ENCODE measurements around the gene SEMA5A.
"Not testable (repeated sequence)": the region's sequence is repeated elsewhere in the genome, so short reads cannot be mapped to it uniquely, and the experiment has no call there.

SEMA5A gene

GRCh38 chr5:9405196-9405754, 140.6 kb downstream of the SEMA5A start:
- Histone ChIP-seq H3K27ac (ENCODE audit: low read length) (no peak overlapping the region), H3K9me3 (ENCODE audit: insufficient read depth, low read depth, low read length) (no peaks in the 10 kb centered on the region)

GRCh38 chr5:9401786-9402472, 143.9 kb downstream of the SEMA5A start:
- no peak overlapping the region for H3K27ac ChIP-seq (ENCODE audit: low read length)
- no peaks in the 10 kb centered on the region for H3K27me3 ChIP-seq (ENCODE audit: insufficient read depth, low read length)
- H3K9me3 ChIP-seq (ENCODE audit: insufficient read depth, low read depth, low read length), result no peaks in the 10 kb centered on the region
- no peaks in the 10 kb centered on the region for H3K36me3 ChIP-seq (ENCODE audit: insufficient read depth, low read depth, low read length)
- H3K4me1 ChIP-seq (ENCODE audit: insufficient read depth, low read length), result peaks cover 3% of the 10 kb centered on the region; the same call in 1 of the 2 replicates
- H3K9ac ChIP-seq (ENCODE audit: low read depth, low read length), result no peak overlapping the region
- H3K4me3 ChIP-seq (ENCODE audit: low read length), result no peak overlapping the region

More at GRCh38 chr5:9405196-9405754, 140.6 kb downstream of the SEMA5A start:
- Histone ChIP-seq H3K9ac (ENCODE audit: low read depth, low read length) (no peak overlapping the region), H3K4me3 (ENCODE audit: low read length) (no peak overlapping the region), H3K27me3 (ENCODE audit: insufficient read depth, low read length) (no peaks in the 10 kb centered on the region), H3K4me1 (ENCODE audit: insufficient read depth, low read length) (peaks cover 3% of the 10 kb centered on the region; the same call in 1 of the 2 replicates), H3K36me3 (ENCODE audit: insufficient read depth, low read depth, low read length) (no peaks in the 10 kb centered on the region)

DNA sequence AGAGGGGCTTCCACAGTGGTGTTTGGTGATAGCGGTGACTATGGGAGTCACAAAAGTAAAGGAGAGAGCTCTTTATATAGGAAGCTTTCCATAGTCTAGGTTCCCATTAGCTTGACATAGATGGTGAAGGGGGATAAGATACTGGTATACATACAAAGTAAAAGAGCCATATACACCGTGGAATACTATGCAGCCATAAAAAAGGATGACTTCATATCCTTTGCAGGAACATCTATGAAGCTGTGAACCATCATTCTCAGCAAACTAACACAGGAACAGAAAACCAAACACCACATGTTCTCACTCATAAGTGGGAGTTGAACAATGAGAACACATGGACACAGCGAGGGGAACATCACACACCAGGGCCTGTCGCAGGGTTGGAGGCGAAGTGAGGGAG, 146.1 kb downstream of the SEMA5A start:
- H3K9me3 ChIP-seq (ENCODE audit: insufficient read depth, low read depth, low read length); H3K4me3 ChIP-seq (ENCODE audit: low read length); H3K4me1 ChIP-seq (ENCODE audit: insufficient read depth, low read length); H3K27ac ChIP-seq (ENCODE audit: low read length); H3K36me3 ChIP-seq (ENCODE audit: insufficient read depth, low read depth, low read length); H3K9ac ChIP-seq (ENCODE audit: low read depth, low read length); H3K27me3 ChIP-seq (ENCODE audit: insufficient read depth, low read length): not testable (repeated sequence)

DNA sequence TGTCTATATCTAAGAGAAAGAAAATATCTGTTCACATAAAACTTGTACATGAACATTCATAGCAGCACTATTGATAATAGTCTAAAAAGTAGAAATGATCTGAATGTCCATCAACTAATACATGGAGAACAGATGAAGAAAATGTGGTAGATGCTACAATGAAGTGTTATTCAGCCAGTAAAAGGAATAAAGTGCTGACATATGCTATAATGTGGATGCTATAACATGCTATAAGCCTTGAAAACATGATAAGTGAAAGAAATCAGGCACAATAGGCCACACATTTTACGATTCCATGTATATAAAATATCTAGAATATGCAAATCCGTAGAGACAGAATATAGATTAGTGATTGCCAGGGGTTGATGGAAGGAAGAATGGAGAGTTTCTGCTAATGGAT, 146.8 kb downstream of the SEMA5A start:
- Histone ChIP-seq H3K27ac (ENCODE audit: low read length) (no peak overlapping the region), H3K4me1 (ENCODE audit: insufficient read depth, low read length) (peaks cover 3% of the 10 kb centered on the region; the same call in 1 of the 2 replicates), H3K9me3 (ENCODE audit: insufficient read depth, low read depth, low read length) (no peaks in the 10 kb centered on the region), H3K27me3 (ENCODE audit: insufficient read depth, low read length) (no peaks in the 10 kb centered on the region), H3K4me3 (ENCODE audit: low read length) (no peak overlapping the region), H3K36me3 (ENCODE audit: insufficient read depth, low read depth, low read length) (no peaks in the 10 kb centered on the region), H3K9ac (ENCODE audit: low read depth, low read length) (no peak overlapping the region)

GRCh38 chr5:9398227-9398626, 147.6 kb downstream of the SEMA5A start:
- Histone ChIP-seq H3K36me3 (ENCODE audit: insufficient read depth, low read depth, low read length) (no peaks in the 10 kb centered on the region), H3K4me3 (ENCODE audit: low read length) (no peak overlapping the region), H3K27me3 (ENCODE audit: insufficient read depth, low read length) (no peaks in the 10 kb centered on the region), H3K9me3 (ENCODE audit: insufficient read depth, low read depth, low read length) (no peaks in the 10 kb centered on the region), H3K9ac (ENCODE audit: low read depth, low read length) (no peak overlapping the region), H3K27ac (ENCODE audit: low read length) (no peak overlapping the region), H3K4me1 (ENCODE audit: insufficient read depth, low read length) (no peaks in the 10 kb centered on the region)

- Histone ChIP-seq H3K36me3 (ENCODE audit: insufficient read depth, low read depth, low read length) (no peaks in the 10 kb centered on the region), H3K4me1 (ENCODE audit: insufficient read depth, low read length) (no peaks in the 10 kb centered on the region), H3K9ac (ENCODE audit: low read depth, low read length) (no peak overlapping the region), H3K27me3 (ENCODE audit: insufficient read depth, low read length) (no peaks in the 10 kb centered on the region), H3K4me3 (ENCODE audit: low read length) (no peak overlapping the region), H3K27ac (ENCODE audit: low read length) (no peak overlapping the region), H3K9me3 (ENCODE audit: insufficient read depth, low read depth, low read length) (no peaks in the 10 kb centered on the region)
Observed at GRCh38 chr5:9396285-9396770, 149.5 kb downstream of the SEMA5A start.

GRCh38 chr5:9395706-9396105, 150.2 kb downstream of the SEMA5A start:
- Histone ChIP-seq H3K27me3 (ENCODE audit: insufficient read depth, low read length) (no peaks in the 10 kb centered on the region), H3K4me3 (ENCODE audit: low read length) (no peak overlapping the region), H3K27ac (ENCODE audit: low read length) (no peak overlapping the region), H3K9me3 (ENCODE audit: insufficient read depth, low read depth, low read length) (no peaks in the 10 kb centered on the region), H3K9ac (ENCODE audit: low read depth, low read length) (no peak overlapping the region), H3K4me1 (ENCODE audit: insufficient read depth, low read length) (no peaks in the 10 kb centered on the region), H3K36me3 (ENCODE audit: insufficient read depth, low read depth, low read length) (no peaks in the 10 kb centered on the region)

- Histone ChIP-seq H3K4me1 (ENCODE audit: insufficient read depth, low read length) (no peaks in the 10 kb centered on the region), H3K36me3 (ENCODE audit: insufficient read depth, low read depth, low read length) (no peaks in the 10 kb centered on the region), H3K9me3 (ENCODE audit: insufficient read depth, low read depth, low read length) (no peaks in the 10 kb centered on the region), H3K27ac (ENCODE audit: low read length) (no peak overlapping the region), H3K9ac (ENCODE audit: low read depth, low read length) (no peak overlapping the region), H3K4me3 (ENCODE audit: low read length) (no peak overlapping the region), H3K27me3 (ENCODE audit: insufficient read depth, low read length) (no peaks in the 10 kb centered on the region)
Observed at GRCh38 chr5:9394221-9394620, 151.7 kb downstream of the SEMA5A start.

- H3K9ac ChIP-seq (ENCODE audit: low read depth, low read length), result no peak overlapping the region
- H3K27me3 ChIP-seq (ENCODE audit: insufficient read depth, low read length), result no peaks in the 10 kb centered on the region
- H3K4me3 ChIP-seq (ENCODE audit: low read length), result no peak overlapping the region
- H3K4me1 ChIP-seq (ENCODE audit: insufficient read depth, low read length), result no peaks in the 10 kb centered on the region
- H3K9me3 ChIP-seq (ENCODE audit: insufficient read depth, low read depth, low read length), result no peaks in the 10 kb centered on the region
- H3K27ac ChIP-seq (ENCODE audit: low read length), result no peak overlapping the region
- no peaks in the 10 kb centered on the region for H3K36me3 ChIP-seq (ENCODE audit: insufficient read depth, low read depth, low read length)
Observed at GRCh38 chr5:9392625-9393024, 153.2 kb downstream of the SEMA5A start.

DNA sequence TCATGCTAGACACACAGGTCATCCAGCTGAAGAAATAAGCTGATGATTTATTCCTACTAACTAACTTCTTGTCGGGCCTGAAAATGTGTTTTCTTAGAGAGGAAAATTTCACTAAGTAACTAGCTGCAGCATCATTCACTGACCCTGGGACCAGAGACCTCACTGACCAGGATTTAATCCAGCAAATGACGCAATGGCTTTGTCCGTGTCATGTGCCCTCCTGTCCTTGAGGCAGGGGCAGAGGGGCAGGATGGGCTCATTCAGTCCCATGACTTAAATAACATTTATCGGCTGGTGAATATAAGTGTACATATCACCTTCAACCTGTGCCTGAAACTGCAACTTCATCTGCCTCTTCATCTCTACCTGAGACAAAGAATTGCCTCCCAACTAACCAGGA, 154.8 kb downstream of the SEMA5A start:
- Histone ChIP-seq H3K9ac (ENCODE audit: low read depth, low read length) (no peak overlapping the region), H3K4me3 (ENCODE audit: low read length) (no peak overlapping the region), H3K36me3 (ENCODE audit: insufficient read depth, low read depth, low read length) (no peaks in the 10 kb centered on the region), H3K9me3 (ENCODE audit: insufficient read depth, low read depth, low read length) (no peaks in the 10 kb centered on the region), H3K4me1 (ENCODE audit: insufficient read depth, low read length) (no peaks in the 10 kb centered on the region), H3K27me3 (ENCODE audit: insufficient read depth, low read length) (no peaks in the 10 kb centered on the region), H3K27ac (ENCODE audit: low read length) (no peak overlapping the region)

DNA sequence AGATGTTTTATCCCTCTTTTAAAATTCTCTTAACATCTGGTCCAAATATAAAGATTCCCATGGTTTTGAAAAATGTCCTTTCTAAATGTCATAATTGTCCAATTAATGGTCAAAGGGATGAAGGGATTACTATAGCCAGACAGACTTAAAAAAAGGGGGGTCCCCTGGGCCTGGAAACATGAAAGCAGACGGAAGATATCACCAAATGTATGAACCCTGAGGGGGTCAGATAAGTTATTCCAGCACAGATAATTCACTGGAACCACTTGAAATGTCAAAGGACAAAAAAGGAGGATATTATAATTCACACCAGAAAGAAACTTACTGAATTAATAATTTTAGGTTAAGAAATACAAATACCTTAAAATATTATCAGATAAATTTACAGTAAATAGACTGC, 155.8 kb downstream of the SEMA5A start:
- H3K27ac ChIP-seq (ENCODE audit: low read length), result no peak overlapping the region
- H3K9me3 ChIP-seq (ENCODE audit: insufficient read depth, low read depth, low read length), result no peaks in the 10 kb centered on the region
- H3K27me3 ChIP-seq (ENCODE audit: insufficient read depth, low read length), result no peaks in the 10 kb centered on the region
- no peak overlapping the region for H3K4me3 ChIP-seq (ENCODE audit: low read length)
- no peaks in the 10 kb centered on the region for H3K4me1 ChIP-seq (ENCODE audit: insufficient read depth, low read length)
- no peak overlapping the region for H3K9ac ChIP-seq (ENCODE audit: low read depth, low read length)
- H3K36me3 ChIP-seq (ENCODE audit: insufficient read depth, low read depth, low read length), result no peaks in the 10 kb centered on the region

DNA sequence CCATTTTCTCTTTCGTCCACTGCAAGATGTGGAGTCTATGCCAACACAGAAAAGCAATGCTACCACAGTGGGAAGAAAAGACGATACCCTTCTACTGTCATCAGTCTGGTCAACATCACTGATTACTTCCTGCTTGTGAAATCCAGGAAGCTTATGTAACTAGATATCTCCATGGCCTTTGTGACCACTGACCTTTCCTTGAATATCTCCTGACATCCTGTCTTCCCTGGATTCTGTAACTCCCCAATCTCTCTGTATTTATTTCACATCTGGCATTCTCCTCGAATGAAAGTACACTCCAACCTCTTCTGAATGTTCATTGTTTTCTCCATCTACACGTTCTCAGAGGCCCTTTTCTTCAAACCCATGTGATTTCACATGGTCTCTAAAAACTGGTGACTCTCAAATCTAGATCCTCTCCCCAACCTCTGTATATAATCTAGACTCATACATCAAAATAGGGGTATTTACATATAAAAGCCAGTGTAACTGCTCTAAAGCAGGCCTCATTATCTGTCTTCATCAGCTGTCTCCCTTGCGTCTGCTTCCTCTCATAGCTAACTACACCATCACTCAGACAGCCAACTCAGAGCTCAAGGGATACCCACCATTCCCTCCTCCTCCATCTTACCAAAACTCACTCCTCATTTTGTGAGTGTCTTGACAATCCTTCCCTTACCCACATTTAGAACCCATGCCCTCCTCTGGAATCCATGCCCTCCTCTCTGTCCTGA, 156.8 kb downstream of the SEMA5A start:
- Histone ChIP-seq H3K9me3 (ENCODE audit: insufficient read depth, low read depth, low read length) (no peaks in the 10 kb centered on the region), H3K4me3 (ENCODE audit: low read length) (no peak overlapping the region), H3K27me3 (ENCODE audit: insufficient read depth, low read length) (no peaks in the 10 kb centered on the region), H3K27ac (ENCODE audit: low read length) (no peak overlapping the region), H3K9ac (ENCODE audit: low read depth, low read length) (no peak overlapping the region), H3K36me3 (ENCODE audit: insufficient read depth, low read depth, low read length) (no peaks in the 10 kb centered on the region), H3K4me1 (ENCODE audit: insufficient read depth, low read length) (no peaks in the 10 kb centered on the region)
